ENCODE results near the gene MXRA5.
"Not testable (repeated sequence)": the region's sequence is repeated elsewhere in the genome, so short reads cannot be mapped to it uniquely, and the experiment has no call there.

The MXRA5 gene

DNA sequence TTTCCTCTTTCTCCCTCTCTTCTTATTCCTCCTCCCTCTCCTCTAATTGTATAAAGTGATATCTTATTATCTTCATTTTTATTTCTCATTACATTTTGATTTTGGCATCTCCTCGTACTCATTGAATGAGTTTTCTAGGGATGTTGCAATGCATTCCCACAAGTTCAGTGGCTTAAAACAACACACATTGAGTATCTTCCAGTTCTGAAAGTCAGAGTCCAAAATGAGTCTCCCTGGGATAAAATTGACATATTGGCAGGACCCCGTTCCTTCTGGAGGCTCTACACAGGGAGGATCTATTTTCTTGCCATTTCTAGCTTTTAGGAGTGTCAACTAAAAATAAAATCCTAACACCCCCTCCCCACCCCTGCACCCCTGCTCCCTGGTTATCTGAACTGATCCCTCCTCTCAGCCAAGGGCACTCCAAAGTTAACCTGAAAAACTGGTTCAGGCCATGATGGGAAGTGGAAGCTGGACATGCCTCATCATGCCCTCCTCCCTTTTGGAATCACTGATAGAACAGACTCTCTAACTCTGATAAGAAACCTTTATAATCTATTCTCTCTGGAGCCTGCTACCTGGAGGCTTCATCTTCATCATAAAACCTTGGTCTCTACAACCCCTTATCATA is 29.5 kb upstream of the MXRA5 start:
- H3K36me3 ChIP-seq (ENCODE audit: control insufficient read depth, insufficient read depth, low read length); H3K27ac ChIP-seq (ENCODE audit: low read depth, low read length); H3K27me3 ChIP-seq (ENCODE audit: control insufficient read depth, insufficient read depth, low read length); H3K9ac ChIP-seq (ENCODE audit: low read length); H3K4me3 ChIP-seq (ENCODE audit: low read depth, low read length); H3K4me1 ChIP-seq (ENCODE audit: control insufficient read depth, insufficient read depth, low read length): not testable (repeated sequence)
- H3K9me3 ChIP-seq (ENCODE audit: control insufficient read depth, insufficient read depth, low read depth, low read length): peaks cover 13% of the 10 kb centered on the region; the same call in 1 of the 2 replicates

DNA sequence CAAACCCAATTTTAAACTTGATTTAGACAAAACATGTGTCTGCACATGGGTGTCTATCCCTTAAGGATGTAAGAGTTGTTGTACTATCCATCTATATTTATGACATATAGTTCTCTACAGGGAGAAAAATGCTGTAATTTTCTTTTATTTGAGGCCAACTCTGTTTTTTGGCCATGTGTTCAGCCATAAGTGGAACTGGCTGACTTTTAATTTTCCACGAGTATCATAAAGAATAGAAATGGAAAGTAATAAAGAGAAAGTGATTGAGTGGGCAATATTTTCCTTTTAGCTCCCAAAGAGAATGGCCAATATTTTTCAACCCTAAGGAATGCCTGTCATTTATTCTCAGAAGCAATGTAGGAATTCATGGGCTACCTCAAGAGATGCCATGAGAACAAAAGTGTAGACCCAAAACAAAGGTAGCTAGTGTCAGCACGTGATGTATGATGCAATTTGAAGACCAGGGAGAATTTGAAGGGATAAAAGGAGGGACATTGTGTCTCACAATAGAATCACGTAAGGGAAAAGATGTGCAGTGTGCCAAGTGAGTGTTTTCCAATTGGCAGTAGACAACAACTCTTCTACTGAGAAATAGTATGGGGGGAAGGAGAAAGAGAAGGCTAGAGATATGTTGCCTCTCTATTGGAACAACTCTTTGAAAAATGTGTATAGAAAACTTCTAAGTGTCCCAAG is 27.8 kb upstream of the MXRA5 start:
- no peaks in the 10 kb centered on the region; the same call in 1 of the 2 replicates for H3K27me3 ChIP-seq (ENCODE audit: control insufficient read depth, insufficient read depth, low read length)
- no peaks in the 10 kb centered on the region for H3K36me3 ChIP-seq (ENCODE audit: control insufficient read depth, insufficient read depth, low read length)
- no peak overlapping the region for H3K9ac ChIP-seq (ENCODE audit: low read length)
- peaks cover 13% of the 10 kb centered on the region; the same call in 1 of the 2 replicates for H3K9me3 ChIP-seq (ENCODE audit: control insufficient read depth, insufficient read depth, low read depth, low read length)
- no peak overlapping the region for H3K27ac ChIP-seq (ENCODE audit: low read depth, low read length)
- no peaks in the 10 kb centered on the region for H3K4me1 ChIP-seq (ENCODE audit: control insufficient read depth, insufficient read depth, low read length)
- H3K4me3 ChIP-seq (ENCODE audit: low read depth, low read length): no peak overlapping the region

DNA sequence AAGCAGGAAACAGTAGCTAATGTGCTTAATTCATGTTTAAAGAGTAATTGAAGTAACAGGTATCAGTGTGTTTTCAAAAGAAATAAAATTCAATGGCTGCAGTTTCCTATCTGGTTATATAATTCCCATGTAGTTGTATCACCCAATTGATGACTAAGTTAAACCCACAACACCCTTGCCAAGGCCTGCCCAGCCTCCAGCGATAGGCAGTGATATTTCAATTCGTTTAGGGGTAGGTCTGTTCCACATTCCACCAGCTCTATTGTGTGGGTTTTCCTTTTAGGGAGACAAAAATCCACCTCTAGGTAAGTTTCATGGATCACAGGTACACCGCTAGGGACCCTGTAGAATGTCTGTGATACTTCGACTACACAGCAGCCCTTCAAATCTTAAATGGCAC is 24.7 kb upstream of the MXRA5 start:
- H3K4me1 ChIP-seq (ENCODE audit: control insufficient read depth, insufficient read depth, low read length): no peaks in the 10 kb centered on the region
- peaks cover 4% of the 10 kb centered on the region; the same call in 1 of the 2 replicates for H3K9me3 ChIP-seq (ENCODE audit: control insufficient read depth, insufficient read depth, low read depth, low read length)
- H3K27ac ChIP-seq (ENCODE audit: low read depth, low read length): no peak overlapping the region
- no peak overlapping the region for H3K4me3 ChIP-seq (ENCODE audit: low read depth, low read length)
- no peaks in the 10 kb centered on the region; the same call in 1 of the 2 replicates for H3K27me3 ChIP-seq (ENCODE audit: control insufficient read depth, insufficient read depth, low read length)
- no peaks in the 10 kb centered on the region for H3K36me3 ChIP-seq (ENCODE audit: control insufficient read depth, insufficient read depth, low read length)
- no peak overlapping the region for H3K9ac ChIP-seq (ENCODE audit: low read length)

DNA sequence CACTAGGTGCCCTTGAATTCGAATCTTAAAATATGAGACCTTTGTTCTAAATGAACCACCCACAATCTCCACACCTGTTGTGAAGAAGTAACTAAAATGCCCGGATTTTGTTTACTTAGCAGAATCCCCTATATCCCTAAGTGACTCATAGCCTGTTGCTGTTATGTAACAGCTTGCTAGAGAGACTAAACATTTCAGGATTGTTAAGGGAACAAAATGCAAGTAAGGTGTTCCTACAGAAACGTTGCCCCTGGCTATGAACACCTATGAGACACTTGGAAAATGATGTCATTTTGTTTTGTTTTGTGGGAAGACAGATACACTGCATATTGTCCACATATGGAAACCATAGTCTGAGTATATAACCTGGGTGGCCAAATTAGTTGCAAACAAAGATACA is 24.2 kb upstream of the MXRA5 start:
- Histone ChIP-seq H3K4me1 (ENCODE audit: control insufficient read depth, insufficient read depth, low read length) (no peaks in the 10 kb centered on the region), H3K27me3 (ENCODE audit: control insufficient read depth, insufficient read depth, low read length) (no peaks in the 10 kb centered on the region; the same call in 1 of the 2 replicates), H3K4me3 (ENCODE audit: low read depth, low read length) (no peak overlapping the region), H3K27ac (ENCODE audit: low read depth, low read length) (no peak overlapping the region), H3K9me3 (ENCODE audit: control insufficient read depth, insufficient read depth, low read depth, low read length) (peaks cover 4% of the 10 kb centered on the region; the same call in 1 of the 2 replicates), H3K9ac (ENCODE audit: low read length) (no peak overlapping the region), H3K36me3 (ENCODE audit: control insufficient read depth, insufficient read depth, low read length) (no peaks in the 10 kb centered on the region)

DNA sequence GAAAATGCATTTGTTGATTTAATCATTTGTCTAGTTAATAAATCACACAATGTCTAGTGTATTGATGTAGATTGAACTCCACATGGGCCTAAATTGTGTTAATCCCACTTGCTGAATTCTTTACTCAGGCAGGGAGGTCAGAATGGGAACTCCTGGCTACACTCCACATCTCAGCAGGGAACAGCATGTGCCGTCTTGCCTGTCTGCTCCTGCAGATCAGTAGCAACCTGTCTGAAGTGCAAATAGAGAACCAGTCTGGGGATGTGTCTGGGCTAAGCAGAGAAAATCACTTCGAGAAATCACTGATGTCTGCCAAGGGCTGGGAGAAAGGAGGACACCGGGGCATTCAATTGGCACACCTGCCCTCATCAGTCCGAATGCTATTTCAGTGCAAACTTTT is 16.5 kb upstream of the MXRA5 start:
- no peaks in the 10 kb centered on the region for H3K4me1 ChIP-seq (ENCODE audit: control insufficient read depth, insufficient read depth, low read length)
- H3K27ac ChIP-seq (ENCODE audit: low read depth, low read length): no peak overlapping the region
- no peaks in the 10 kb centered on the region for H3K27me3 ChIP-seq (ENCODE audit: control insufficient read depth, insufficient read depth, low read length)
- H3K36me3 ChIP-seq (ENCODE audit: control insufficient read depth, insufficient read depth, low read length): no peaks in the 10 kb centered on the region
- peaks cover 3% of the 10 kb centered on the region for H3K9me3 ChIP-seq (ENCODE audit: control insufficient read depth, insufficient read depth, low read depth, low read length)
- no peak overlapping the region for H3K9ac ChIP-seq (ENCODE audit: low read length)
- H3K4me3 ChIP-seq (ENCODE audit: low read depth, low read length): no peak overlapping the region

DNA sequence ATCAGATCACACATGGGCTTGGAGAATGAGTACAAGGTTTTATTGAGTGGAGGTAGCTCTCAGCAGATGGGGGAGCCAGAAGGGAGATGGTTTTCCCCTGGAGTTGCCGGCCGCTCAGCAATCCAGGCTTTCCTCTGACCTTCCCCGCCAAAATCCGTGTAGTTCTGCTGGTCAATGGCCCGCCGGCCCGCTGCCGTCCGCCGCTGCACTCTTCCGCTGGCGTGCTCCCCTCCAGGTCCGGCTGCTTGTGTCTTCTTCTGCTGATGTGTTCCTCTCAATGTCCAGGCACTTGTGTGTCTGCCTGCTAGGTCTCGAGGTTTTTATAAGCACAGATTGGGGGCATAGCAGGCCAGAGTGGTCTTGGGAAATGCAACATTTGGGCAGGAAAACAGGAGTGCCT is 14.4 kb upstream of the MXRA5 start:
- Histone ChIP-seq H3K9ac (ENCODE audit: low read length) (no peak overlapping the region), H3K4me3 (ENCODE audit: low read depth, low read length) (no peak overlapping the region), H3K27ac (ENCODE audit: low read depth, low read length) (no peak overlapping the region), H3K36me3 (ENCODE audit: control insufficient read depth, insufficient read depth, low read length) (no peaks in the 10 kb centered on the region), H3K9me3 (ENCODE audit: control insufficient read depth, insufficient read depth, low read depth, low read length) (peaks cover 3% of the 10 kb centered on the region), H3K4me1 (ENCODE audit: control insufficient read depth, insufficient read depth, low read length) (no peaks in the 10 kb centered on the region), H3K27me3 (ENCODE audit: control insufficient read depth, insufficient read depth, low read length) (no peaks in the 10 kb centered on the region)

DNA sequence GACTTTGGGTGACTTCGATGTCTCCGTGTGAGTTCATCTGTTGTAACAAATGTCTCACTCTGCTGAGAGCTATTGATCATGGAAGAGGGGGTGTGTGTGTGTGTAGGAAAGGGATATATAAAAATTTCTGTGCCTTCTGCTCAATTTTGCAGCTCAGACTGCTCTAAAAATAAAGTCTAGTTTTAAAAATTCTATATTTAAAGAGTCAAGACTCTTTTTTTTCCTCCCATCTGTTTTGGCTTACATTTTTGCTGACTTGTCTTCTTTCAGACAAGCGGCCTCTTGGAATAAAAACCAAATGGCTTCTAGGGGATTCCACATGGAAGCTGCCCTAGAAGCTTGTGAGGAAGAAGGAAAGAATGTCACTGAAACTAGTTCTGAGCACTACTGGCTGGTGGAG is 6.3 kb upstream of the MXRA5 start:
- H3K4me1 ChIP-seq (ENCODE audit: control insufficient read depth, insufficient read depth, low read length); H3K36me3 ChIP-seq (ENCODE audit: control insufficient read depth, insufficient read depth, low read length); H3K9ac ChIP-seq (ENCODE audit: low read length); H3K9me3 ChIP-seq (ENCODE audit: control insufficient read depth, insufficient read depth, low read depth, low read length); H3K4me3 ChIP-seq (ENCODE audit: low read depth, low read length); H3K27ac ChIP-seq (ENCODE audit: low read depth, low read length): not testable (repeated sequence)
- H3K27me3 ChIP-seq (ENCODE audit: control insufficient read depth, insufficient read depth, low read length): peaks cover 17% of the 10 kb centered on the region

DNA sequence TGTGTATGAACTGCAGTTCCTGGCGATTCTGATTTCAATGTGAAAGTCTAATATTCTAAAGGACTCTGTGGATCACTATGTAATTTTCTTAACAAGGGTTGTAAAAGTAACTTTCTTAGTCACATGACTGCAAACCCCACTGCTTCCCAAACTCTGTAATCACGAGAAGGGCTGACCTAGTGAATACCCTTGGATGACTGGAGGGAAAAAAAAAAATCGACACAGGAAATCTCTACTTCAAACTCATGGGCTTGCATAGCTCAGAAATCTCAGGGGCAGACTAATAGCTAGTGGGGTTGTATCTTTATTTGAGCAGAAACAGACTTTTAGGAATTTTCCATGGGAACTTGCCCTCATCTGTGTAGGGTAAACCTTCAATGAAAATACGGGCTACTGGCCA is 4.8 kb upstream of the MXRA5 start:
- Histone ChIP-seq H3K9ac (ENCODE audit: low read length) (no peak overlapping the region), H3K4me1 (ENCODE audit: control insufficient read depth, insufficient read depth, low read length) (0 out of 2 replicates have a peak, but pooled peaks cover 6% of the 10 kb centered on the region), H3K9me3 (ENCODE audit: control insufficient read depth, insufficient read depth, low read depth, low read length) (0 out of 2 replicates have a peak, but pooled peaks cover 8% of the 10 kb centered on the region), H3K27ac (ENCODE audit: low read depth, low read length) (no peak overlapping the region), H3K4me3 (ENCODE audit: low read depth, low read length) (no peak overlapping the region), H3K36me3 (ENCODE audit: control insufficient read depth, insufficient read depth, low read length) (no peaks in the 10 kb centered on the region), H3K27me3 (ENCODE audit: control insufficient read depth, insufficient read depth, low read length) (peaks cover 29% of the 10 kb centered on the region)

DNA sequence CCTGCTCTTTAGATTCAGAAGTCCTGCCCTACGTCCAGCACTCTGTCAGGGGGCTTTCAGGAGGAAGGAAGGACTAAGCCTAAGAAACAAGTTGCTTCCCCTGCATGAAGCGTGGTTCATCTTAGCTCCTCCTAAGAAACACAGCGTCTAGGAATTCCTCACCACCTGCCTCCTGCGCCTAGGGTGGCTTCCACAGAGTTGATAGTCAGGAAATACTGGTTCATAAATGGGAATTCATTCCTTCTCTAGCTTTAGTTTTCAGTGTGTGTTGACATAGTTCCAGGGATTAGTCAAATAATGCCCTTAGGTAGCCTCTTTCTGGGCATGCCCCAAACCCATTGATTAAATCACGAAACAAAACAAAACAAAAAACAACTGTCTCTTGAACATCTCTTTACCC is 1.7 kb upstream of the MXRA5 start:
- H3K36me3 ChIP-seq (ENCODE audit: control insufficient read depth, insufficient read depth, low read length): no peaks in the 10 kb centered on the region
- H3K4me1 ChIP-seq (ENCODE audit: control insufficient read depth, insufficient read depth, low read length): 0 out of 2 replicates have a peak, but pooled peaks cover 6% of the 10 kb centered on the region
- 0 out of 2 replicates have a peak, but pooled peaks cover 8% of the 10 kb centered on the region for H3K9me3 ChIP-seq (ENCODE audit: control insufficient read depth, insufficient read depth, low read depth, low read length)
- no peak overlapping the region for H3K9ac ChIP-seq (ENCODE audit: low read length)
- no peak overlapping the region for H3K27ac ChIP-seq (ENCODE audit: low read depth, low read length)
- no peak overlapping the region for H3K4me3 ChIP-seq (ENCODE audit: low read depth, low read length)
- H3K27me3 ChIP-seq (ENCODE audit: control insufficient read depth, insufficient read depth, low read length): peaks cover 60% of the 10 kb centered on the region

DNA sequence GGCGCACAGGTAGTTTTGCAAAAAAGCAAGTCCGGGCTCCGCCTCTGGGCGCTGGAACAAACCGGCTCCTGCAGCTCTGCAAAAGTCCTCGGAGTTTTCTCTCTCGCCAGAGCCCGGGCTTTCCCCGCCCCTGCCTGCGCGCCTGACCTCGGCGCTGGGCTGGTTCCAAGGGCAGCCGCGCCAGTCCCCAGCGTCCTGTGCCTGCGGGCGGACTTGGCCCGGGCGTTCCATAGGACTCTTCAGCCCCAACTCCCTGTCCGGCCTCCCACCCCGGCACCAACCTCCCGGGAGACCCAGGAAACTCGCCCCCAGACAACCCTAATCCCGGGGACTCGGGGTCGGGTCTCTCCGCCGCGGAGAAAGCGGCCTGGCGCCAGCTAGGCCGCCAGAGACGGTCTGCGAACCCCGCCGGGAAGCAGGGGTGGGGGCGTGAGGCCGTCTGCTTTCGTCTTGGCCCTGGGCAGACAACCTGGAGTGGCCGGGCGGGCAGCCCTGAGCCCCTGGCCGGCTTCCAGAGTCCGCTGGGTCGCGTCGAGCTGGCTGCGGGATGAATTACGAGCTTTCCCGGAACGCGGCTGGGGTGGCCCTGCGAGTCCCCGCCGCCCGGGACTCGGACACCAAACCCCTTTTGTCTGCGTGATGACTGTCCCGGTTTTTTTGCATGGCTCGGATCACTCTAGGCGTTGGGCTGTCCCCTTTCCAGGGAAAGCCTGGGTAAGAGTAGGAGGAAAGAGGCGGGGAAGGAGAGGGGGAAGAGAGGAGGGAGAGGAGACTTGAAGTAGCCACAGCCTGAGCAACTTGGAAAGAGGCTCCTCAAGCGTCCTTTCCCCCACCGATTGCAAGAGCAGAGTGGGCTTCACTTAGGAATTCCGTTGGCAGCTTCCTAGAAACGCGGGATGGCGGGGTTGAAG is 916 bp downstream of the MXRA5 start:
- H3K4me1 ChIP-seq (ENCODE audit: control insufficient read depth, insufficient read depth, low read length): 0 out of 2 replicates have a peak, but pooled peaks cover 6% of the 10 kb centered on the region
- H3K36me3 ChIP-seq (ENCODE audit: control insufficient read depth, insufficient read depth, low read length): no peaks in the 10 kb centered on the region
- no peak overlapping the region for H3K27ac ChIP-seq (ENCODE audit: low read depth, low read length)
- H3K27me3 ChIP-seq (ENCODE audit: control insufficient read depth, insufficient read depth, low read length): peaks cover 67% of the 10 kb centered on the region
- H3K9me3 ChIP-seq (ENCODE audit: control insufficient read depth, insufficient read depth, low read depth, low read length): 0 out of 2 replicates have a peak, but pooled peaks cover 8% of the 10 kb centered on the region
- H3K9ac ChIP-seq (ENCODE audit: low read length): peak overlapping the region; percentile 62
- H3K4me3 ChIP-seq (ENCODE audit: low read depth, low read length): peak overlapping the region; percentile 65

Data from HUES6 (cell line).